Choroid plexus epithelial cell (primary cell): ENCODE measurements around the gene ZNF697.
"Not testable (repeated sequence)": the region's sequence is repeated elsewhere in the genome, so short reads cannot be mapped to it uniquely, and the experiment has no call there.

Experiments used
- DNase-seq: peaks from one replicate; pipeline ENCODE4 v3.0.0-alpha.2; 2010; ENCODE audit warnings: low read depth
- H3K4me3 ChIP-seq: 2 replicates; pipeline ENCODE4 v1.5.1; 2011; ENCODE audit warnings: low read depth, mild to moderate bottlenecking, control low read depth, low read length, moderate library complexity
- CTCF ChIP-seq: conservative IDR thresholded peaks from 2 replicates; pipeline ENCODE4 v1.5.1; 2011; ENCODE audit warnings: low read depth, mild to moderate bottlenecking, control low read depth, inconsistent platforms, low read length, moderate library complexity

ZNF697 gene

GRCh38 chr1:119647734-119648619, at the start of gene ZNF697:
TSS of gene ZNF697 (minus strand) at chr1:119648266. CDS start at chr1:119626100, 22,166 bp downstream.
- peak; percentile 96 for DNase-seq
- peak within 1 kb of the TSS; percentile 88 for H3K4me3 ChIP-seq
- TF ChIP-seq CTCF, result peak; percentile 49

GRCh38 chr1:119697598-119697997, 49.5 kb upstream of the ZNF697 start:
- H3K4me3 ChIP-seq, result no peak overlapping the region
- no peak for DNase-seq
- no peak for TF ChIP-seq CTCF

GRCh38 chr1:119696863-119697262, 48.8 kb upstream of the ZNF697 start:
- not testable (repeated sequence) for H3K4me3 ChIP-seq

GRCh38 chr1:119689511-119689910, 41.4 kb upstream of the ZNF697 start:
- no peak overlapping the region for H3K4me3 ChIP-seq
- no peak for TF ChIP-seq CTCF
- DNase-seq, result no peak

More at GRCh38 chr1:119696863-119697262, 48.8 kb upstream of the ZNF697 start:
- not testable (repeated sequence) for DNase-seq

- TF ChIP-seq CTCF, result no peak
- H3K4me3 ChIP-seq, result no peak overlapping the region
- no peak for DNase-seq
Measured at GRCh38 chr1:119688810-119689209, 40.7 kb upstream of the ZNF697 start.

GRCh38 chr1:119687434-119688079, 39.5 kb upstream of the ZNF697 start:
- no peak overlapping the region for H3K4me3 ChIP-seq
- peak; percentile 38 for DNase-seq
- TF ChIP-seq CTCF, result no peak

GRCh38 chr1:119686661-119687060, 38.6 kb upstream of the ZNF697 start:
- DNase-seq, result no peak
- TF ChIP-seq CTCF, result no peak
- no peak overlapping the region for H3K4me3 ChIP-seq
